GM04503 (cell line): ENCODE measurements around the gene MMP26.

Experiments
- DNase-seq: peaks from one replicate; pipeline ENCODE4 v3.0.0-alpha.2; 2012; ENCODE audit warnings: low read depth

Gene MMP26

DNA sequence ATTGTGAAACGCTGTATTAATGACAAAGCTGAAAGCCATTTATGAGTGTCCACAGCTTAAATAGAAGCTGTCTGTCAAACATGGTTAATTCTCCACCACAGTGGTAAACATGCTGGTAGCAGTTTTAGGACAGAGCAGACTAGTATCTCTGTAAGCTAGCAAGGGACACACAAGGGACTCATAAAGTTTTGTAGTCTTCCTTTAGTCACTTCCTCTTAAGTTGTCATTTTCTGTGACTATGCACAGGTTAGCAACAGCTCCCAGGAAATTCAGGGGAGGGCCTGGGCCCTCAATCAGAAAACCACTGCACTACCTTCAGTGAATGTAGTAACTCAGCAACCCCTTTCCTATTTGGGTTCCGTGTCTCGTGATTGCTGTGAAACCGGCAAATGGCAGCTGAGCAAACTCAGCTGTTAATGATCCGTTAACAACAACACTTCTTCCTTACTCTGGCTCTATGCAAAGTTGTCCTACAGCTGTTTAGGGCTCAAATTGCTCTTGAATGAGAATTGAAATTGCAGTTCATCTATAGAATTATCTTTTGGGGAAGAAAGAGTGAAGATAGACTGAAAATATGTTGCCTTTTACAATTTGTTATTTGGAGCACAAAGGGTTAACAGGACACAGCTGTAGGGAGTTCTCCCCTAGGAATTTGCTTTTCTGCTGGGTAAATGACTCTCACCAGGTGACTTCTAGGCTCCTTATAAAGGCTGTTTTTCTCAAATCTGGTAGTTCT lies at the start of gene MMP26:
Gene MMP26, plus strand, starts transcription at position 731 of the 736 bp plus-strand sequence.
- DNase-seq: no peak

DNA sequence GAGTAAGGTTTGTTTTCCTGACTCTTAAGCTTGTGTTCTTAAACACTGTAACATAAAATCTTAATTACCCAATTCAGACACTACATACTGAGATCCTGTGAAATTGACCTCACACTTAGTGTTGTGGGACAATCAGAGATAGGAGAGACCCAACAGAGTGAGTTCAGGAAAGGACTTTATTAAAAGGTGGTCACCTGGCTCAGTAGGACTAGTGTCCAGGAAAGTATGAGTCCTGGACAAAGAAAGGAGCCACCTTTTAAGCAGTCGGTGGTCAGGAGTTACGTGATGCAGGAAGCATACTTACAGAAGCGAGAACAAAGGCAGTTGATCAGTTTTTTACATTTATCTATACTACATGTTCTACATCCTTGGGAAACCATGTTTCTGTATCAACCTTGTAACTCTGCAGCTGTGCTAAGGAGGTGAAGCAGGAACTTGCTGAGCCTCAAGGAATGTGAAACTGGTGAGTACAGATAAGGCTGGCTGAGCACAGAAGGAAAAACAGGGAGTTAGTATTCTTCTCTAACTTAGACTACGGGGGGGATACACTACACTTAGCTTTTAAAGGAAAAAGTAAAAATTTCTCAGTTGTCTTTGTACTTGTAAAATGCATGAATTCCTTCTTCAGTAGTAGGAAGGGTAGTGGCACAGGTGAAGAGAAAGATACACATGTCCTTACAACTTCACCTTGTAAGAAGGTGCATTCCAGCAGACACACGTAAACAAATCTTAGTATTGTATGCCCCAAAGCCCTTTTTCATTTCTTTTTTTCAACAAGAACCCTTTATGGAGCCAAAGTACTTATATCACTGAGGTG lies 45.7 kb upstream of the MMP26 start:
- no peak for DNase-seq

GRCh38 chr11:4662876-4663275 lies 41.7 kb upstream of the MMP26 start:
- DNase-seq: no peak

DNA sequence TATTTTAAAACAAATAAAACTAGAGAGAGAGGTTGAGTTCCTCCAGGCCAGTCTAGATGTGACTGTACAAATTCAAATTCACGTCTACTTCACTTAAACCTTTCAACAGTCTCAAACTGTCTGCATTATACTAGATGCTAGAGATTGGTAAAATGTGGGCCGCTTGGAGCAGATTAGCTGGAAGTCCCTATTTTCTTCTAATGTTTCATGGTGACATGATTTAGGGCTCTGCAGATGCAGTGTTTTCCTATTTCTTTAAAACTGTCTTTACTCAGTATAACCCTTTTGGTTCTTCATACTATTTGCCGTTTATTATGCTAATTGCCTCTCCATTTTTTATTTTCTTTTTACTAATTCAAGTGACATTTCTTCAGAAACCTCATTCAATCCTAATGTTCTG lies 40.4 kb upstream of the MMP26 start:
- DNase-seq: no peak

DNA sequence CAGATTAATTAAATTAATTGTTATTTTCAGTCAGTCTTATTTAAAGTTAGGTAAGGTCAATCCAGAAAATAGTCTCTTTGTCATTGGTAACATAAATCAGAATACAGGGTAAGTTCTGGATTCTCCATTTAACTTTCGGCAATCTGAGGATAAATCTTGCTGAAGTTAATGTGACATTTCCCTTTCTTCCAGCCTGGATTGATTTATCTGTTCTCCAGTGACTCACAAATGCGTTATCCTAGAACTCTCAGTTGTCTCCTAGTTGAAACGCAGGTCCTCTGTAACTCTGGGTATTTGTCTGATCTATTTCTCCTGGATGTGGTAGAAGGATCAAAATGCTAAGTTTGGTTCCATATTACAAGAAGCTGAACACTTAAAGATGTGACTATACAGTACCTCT lies 39.8 kb upstream of the MMP26 start:
- DNase-seq: no peak

DNA sequence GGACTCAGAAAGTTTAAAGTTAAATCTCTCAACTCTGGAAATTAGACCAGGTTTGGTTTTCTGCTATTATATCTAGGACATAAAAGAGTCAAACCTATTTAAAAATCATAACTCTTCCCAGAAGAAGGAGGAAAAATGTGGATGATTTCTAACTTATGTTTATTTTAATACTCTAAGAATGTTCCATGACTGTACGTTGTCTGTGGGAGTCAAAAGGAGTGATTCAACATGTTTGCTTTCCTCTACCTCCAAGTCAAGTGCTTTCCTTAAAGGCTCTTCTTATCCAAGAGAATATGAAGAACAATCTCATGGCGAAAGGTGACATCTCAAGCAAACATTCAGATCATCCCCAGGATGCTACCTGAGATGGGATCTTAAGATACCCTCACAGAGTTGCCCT lies 39.2 kb upstream of the MMP26 start:
- no peak for DNase-seq

DNA sequence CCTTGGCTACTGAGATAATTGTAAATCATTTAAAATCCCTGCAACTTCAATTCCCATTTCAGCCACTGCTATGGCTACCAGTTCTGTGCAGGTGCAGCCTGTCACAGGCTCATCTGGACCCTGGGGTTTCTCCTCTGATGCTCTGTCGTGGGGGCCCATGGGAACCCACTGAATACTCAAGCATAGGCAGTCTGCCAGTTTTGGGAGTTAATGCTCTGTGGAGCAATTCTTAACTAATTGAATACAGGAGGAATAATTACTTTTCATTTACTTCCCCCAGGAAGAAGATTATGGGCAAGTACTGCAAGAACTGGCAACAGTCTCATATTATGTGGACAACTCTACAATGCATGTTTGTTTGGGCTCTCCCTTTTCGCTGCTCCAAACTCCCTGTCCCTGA lies 32.8 kb upstream of the MMP26 start:
- DNase-seq: no peak

DNA sequence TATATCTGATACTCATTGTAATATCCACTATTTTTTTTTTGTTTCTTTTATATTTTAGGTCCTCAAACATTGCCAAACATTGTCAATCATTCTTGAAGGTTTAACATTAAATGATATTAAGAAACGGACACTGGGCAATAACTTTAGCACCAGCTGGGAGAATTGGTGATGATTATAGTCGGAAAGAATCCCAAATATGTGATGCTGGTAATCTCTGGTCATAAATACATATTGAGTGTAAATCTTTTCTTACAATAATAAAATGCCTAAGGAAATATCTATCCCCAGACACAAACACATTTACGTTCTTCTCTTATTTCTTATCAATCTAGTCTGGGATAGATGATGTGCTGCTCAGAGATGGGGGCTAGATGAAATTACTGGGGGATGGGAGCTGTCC lies 32.1 kb upstream of the MMP26 start:
- DNase-seq: no peak

GRCh38 chr11:4673781-4674180 lies 30.8 kb upstream of the MMP26 start:
- no peak for DNase-seq

DNA sequence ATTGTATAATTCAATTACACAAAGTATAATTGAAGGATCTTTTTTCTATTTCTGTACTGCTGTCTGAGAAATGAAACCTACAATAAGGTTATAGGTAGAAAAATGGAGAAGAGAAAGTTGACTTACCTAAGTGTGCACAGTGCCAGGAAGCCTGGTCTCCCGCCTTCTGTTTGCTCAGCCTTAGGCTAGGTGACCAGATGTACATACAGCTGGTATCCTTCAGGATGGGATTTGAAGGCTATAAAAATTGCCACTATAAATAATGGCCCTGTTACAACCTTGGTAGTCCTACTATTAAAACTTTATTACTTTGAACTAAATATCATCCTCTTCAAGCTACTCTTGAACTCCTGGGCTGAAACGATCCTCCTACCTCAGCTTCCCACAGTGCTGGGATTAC lies 26.6 kb upstream of the MMP26 start:
- no peak for DNase-seq

- DNase-seq: no peak
Observed at GRCh38 chr11:4680341-4680740, 24.2 kb upstream of the MMP26 start.

DNA sequence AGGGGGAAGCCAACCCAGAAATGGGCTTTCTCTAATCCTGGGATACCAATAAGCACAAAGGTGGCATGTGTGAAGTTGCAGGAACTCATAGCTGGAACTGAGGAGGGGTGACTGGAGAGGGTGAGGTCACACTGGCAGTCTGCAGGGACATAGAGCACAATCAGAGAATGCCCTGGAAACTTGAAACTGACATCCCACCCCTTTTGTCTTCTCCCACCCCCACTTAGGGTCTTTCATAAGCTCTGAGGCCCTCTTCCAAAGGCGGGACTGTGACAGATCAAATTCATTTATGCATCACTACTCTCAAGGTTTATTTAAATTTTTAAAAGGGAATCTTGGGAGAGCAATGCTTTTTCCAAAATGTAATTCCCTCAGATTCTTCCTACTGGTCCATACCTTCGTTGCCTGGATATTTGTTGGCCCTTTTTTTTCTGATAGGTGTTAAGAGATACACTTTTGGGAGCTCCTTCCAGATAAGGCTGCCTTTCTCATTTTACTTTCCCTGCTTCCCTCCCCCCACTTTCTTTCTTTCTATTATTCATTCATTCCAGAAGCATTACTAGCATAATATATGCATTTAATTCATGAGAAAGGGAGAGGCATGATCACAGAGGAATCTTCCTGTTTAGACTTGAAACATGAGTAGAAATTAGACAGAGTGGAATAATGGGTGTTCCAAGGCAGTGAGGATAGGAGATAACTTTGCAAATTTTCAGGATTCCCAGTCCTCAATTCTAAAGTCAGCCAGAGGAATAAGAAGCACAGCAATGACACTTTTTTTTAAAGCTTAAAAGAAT lies 21.8 kb upstream of the MMP26 start:
- DNase-seq: no peak

DNA sequence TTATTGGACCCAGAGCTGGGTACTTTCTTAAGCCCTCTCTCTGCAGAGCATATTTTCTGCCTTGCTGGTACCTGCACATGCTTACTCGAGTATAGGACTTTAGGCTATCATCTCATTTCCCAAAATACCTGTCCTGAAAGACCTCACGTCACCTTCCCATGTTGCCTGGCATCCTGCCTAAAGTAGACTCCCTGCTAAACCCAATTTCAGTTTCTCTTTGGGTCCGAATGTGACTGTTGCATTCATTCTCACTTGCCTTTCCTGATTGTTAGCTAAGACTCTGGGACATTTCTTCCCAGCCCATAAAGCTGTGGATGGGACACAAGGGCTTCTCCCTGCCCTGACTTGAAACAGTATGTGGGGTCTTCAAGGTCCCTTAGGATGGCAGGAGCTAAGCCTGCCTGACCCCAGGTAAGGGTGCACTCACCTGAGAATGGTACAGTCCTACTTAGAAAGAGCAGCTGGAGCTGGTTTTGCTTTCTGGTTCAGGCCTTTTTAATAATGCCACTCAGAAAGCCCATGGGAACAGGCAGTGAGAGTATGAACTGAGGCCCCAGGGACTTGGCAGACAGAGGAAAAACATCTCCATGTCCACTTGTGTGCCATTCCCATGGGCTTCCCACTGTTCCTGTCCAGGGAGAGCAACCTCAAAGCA lies 19.8 kb upstream of the MMP26 start:
- DNase-seq: no peak

GRCh38 chr11:4695442-4695841 lies 9.1 kb upstream of the MMP26 start:
- no peak for DNase-seq

DNA sequence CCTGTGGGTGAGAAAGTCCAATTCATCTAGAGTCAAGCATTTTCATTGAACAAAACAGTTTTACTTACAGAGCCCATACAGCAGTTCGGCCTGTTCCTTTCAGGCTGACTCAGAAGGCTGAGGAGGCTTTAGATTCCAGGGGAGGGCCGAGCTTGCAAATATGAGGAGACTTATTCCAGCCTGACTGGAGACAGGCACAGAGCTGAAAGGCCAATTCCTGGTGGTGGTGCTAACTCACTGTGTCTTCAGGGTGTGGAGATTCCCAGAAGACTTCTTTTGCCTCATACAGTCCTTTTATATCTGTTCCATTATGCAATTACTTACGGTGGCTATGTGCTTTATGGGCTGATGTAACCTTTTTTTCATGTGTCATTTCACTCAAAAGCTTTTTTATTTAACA lies 7.0 kb upstream of the MMP26 start, which contains the start of gene OR51E2:
Gene OR51E2, minus strand, starts transcription at position 269 of the 400 bp plus-strand sequence. CDS start 15,142 bp downstream, outside the sequence.
- DNase-seq: no peak

- no peak for DNase-seq
Observed at GRCh38 chr11:4699697-4700435, 4.7 kb upstream of the MMP26 start.

DNA sequence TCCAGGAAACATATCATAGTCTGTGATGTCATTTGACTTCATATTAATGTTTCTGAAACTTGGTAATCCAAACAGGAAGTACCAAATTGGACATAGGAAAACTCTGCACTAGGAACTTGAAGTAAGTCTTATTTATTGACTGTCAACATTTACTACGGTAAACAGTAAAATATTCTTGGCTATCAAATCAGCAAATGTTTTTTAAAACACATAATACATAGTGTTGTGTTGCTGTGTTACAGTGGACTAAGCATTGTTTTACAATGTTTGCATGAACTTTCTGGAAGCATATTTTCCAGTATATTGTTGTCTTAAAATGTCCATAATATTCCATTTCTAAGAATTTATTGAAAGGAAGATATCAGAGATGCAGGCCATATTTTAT lies 4.2 kb upstream of the MMP26 start:
- no peak for DNase-seq

DNA sequence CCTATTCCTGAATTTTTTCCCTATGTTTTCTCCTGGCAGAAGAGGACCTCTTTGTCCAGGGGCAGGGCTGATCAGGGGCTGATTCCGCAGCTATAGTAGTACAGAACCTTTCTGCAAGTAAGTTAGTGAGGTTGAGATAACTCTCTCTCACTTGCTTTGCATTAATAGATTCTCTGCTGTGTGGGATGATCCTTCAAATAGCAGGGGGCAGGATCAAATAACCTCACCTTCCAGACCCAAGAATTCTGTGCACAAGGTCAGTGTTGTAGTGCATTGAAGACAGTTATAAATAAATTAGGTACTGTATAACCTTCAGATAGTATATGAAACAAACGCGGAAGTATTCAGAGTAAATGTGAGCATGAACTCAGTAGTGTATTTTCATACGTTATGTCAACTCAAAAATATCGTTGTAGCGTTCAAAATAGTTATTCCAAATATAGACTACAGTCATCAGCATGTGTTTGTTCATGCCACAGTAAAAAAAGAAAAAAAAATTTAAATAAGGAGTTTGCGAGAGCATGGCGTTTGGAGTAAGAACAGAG lies 278 bp downstream of the MMP26 start:
- DNase-seq: no peak

DNA sequence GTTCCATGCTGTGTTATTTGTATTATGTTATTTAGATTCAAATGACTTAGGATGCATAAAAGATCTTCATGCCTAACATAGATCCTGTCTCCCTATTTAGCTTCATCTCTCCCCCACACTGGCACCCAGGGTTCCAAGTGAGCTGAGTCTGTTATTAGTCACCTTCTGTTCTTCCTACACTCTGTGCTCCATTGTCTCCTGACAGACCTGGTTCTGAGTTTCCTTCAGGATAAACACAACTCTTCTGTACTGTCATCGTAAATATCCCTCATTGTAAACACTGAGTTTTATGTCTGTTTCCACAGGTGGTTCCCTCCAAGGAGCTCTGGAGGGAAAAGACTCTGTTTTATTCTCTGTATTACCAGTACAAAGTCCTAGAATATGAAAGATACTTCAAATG lies 8.7 kb downstream of the MMP26 start:
- no peak for DNase-seq

DNA sequence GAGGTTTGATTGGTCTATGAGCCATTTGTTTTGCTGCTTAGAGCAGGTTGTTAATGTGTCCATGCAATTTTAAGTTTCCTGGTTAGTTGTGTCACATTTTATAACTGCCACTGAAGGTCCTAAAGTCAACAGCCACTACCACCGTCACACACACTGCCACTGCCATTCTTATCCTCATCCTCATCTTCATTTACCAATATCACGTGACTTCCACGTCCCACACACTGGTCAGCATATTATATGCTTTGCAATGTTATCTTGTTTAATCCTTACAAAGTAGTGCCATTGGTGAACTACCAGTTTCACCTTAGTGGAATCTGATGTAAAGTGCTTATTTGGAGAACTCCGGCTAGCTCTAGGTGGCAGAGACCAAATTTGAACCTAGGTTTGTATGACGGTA lies 9.7 kb downstream of the MMP26 start:
- no peak for DNase-seq
